GM12878 (cell line): ENCODE data around the gene TNPO2. TPM values are rescaled to one million over a fixed set of nuclear protein-coding genes. Genes with fewer than 3 reads are reported as not detected.

Source experiments
- ATF2 ChIP-seq: IDR thresholded peaks from 2 replicates; pipeline ENCODE4 v1.6.1; 2012; ENCODE audit warnings: low read length, inconsistent platforms
- CBX5 ChIP-seq: sonication (generic); IDR thresholded peaks from 2 replicates; pipeline ENCODE4 v1.6.1; 2016; ENCODE audit warnings: low read depth, moderate library complexity, mild to moderate bottlenecking, inconsistent platforms
- CREM ChIP-seq: IDR thresholded peaks from 2 replicates; pipeline ENCODE4 v1.6.1; 2014; ENCODE audit warnings: antibody characterized with exemption, low read depth
- E2F8 ChIP-seq: fragments of 450-650 bp; IDR thresholded peaks from 2 replicates; pipeline ENCODE4 v1.6.1; 2018; ENCODE audit warnings: mild to moderate bottlenecking, low read depth, moderate library complexity; ENCODE audit not compliant: partially characterized antibody
- EGR1 ChIP-seq, 2 experiments: IDR thresholded peaks; 1 replicate in 1 of 2; 2 replicates in 1 of 2; pipeline ENCODE4 v1.6.1; 2011 to 2012; ENCODE audit warnings: low read depth in 2 of 2, low read length in 2 of 2, borderline replicate concordance in 1 of 2, mild to moderate bottlenecking in 1 of 2, moderate library complexity in 1 of 2
- ESRRA ChIP-seq: IDR thresholded peaks from 2 replicates; pipeline ENCODE4 v1.6.1; 2012; ENCODE audit warnings: mild to moderate bottlenecking, low read length, improper control_type of control experiment
- FOXK2 ChIP-seq: fragments of 450-650 bp; IDR thresholded peaks from 2 replicates; pipeline ENCODE4 v1.6.1; 2017; ENCODE audit warnings: mild to moderate bottlenecking, moderate library complexity
- GATAD2B ChIP-seq: fragments of 450-650 bp; conservative IDR thresholded peaks from 2 replicates; pipeline ENCODE4 v1.6.1; 2017; ENCODE audit warnings: low read depth, mild to moderate bottlenecking, moderate library complexity
- HDAC2 ChIP-seq: fragments of 200-600 bp; sonication (generic); IDR thresholded peaks from 2 replicates; pipeline ENCODE4 v1.6.1; 2017
- HDGF ChIP-seq: fragments of 450-650 bp; IDR thresholded peaks from 2 replicates; pipeline ENCODE4 v1.6.1; 2016; ENCODE audit warnings: antibody characterized with exemption
- JUNB ChIP-seq: IDR thresholded peaks from 2 replicates; pipeline ENCODE4 v1.6.1; 2016; ENCODE audit warnings: antibody characterized with exemption, mild to moderate bottlenecking
- KAT2A ChIP-seq: conservative IDR thresholded peaks from 2 replicates; pipeline ENCODE4 v1.6.1; 2011; ENCODE audit warnings: low read depth, low read length; ENCODE audit not compliant: control insufficient read depth
- KDM1A ChIP-seq: fragments of 200-600 bp; sonication (generic); IDR thresholded peaks from 2 replicates; pipeline ENCODE4 v1.6.1; 2016; ENCODE audit warnings: borderline replicate concordance
- MEF2A ChIP-seq: IDR thresholded peaks from 2 replicates; pipeline ENCODE4 v1.6.1; 2011; ENCODE audit warnings: low read depth, mild to moderate bottlenecking, low read length, moderate library complexity; ENCODE audit not compliant: insufficient read depth
- NBN ChIP-seq: fragments of 450-650 bp; IDR thresholded peaks from 2 replicates; pipeline ENCODE4 v1.6.1; 2016
- NFYB ChIP-seq: IDR thresholded peaks from 2 replicates; pipeline ENCODE4 v1.6.1; 2011; ENCODE audit warnings: low read depth, mild to moderate bottlenecking, low read length, improper control_type of control experiment, moderate library complexity; ENCODE audit not compliant: insufficient read depth
- NR2F1 ChIP-seq: fragments of 450-650 bp; conservative IDR thresholded peaks from 2 replicates; pipeline ENCODE4 v1.6.1; 2017; ENCODE audit warnings: mild to moderate bottlenecking
- PAX8 ChIP-seq: fragments of 450-650 bp; IDR thresholded peaks from 2 replicates; pipeline ENCODE4 v1.6.1; 2017; ENCODE audit warnings: mild to moderate bottlenecking, moderate library complexity
- RAD21 ChIP-seq: IDR thresholded peaks from 2 replicates; pipeline ENCODE4 v1.6.1; 2011; ENCODE audit warnings: mild to moderate bottlenecking, low read depth, low read length, moderate library complexity; ENCODE audit not compliant: insufficient read depth
- REST ChIP-seq: IDR thresholded peaks from 2 replicates; pipeline ENCODE4 v1.6.1; 2012; ENCODE audit warnings: mild to moderate bottlenecking, low read depth, low read length
- RFX5 ChIP-seq: IDR thresholded peaks from 2 replicates; pipeline ENCODE4 v1.6.1; 2011; ENCODE audit warnings: low read depth, low read length, improper control_type of control experiment
- SMAD5 ChIP-seq: IDR thresholded peaks from 2 replicates; pipeline ENCODE4 v1.6.1; 2016; ENCODE audit warnings: antibody characterized with exemption, low read depth
- SMARCA5 ChIP-seq: fragments of 450-650 bp; IDR thresholded peaks from 2 replicates; pipeline ENCODE4 v1.6.1; 2017; ENCODE audit warnings: mild to moderate bottlenecking
- TAF1 ChIP-seq: IDR thresholded peaks from 2 replicates; pipeline ENCODE4 v1.6.1; 2011; ENCODE audit warnings: mild to moderate bottlenecking, low read depth, low read length, borderline replicate concordance
- TCF3 ChIP-seq: IDR thresholded peaks from 2 replicates; pipeline ENCODE4 v1.6.1; 2012; ENCODE audit warnings: low read depth, mild to moderate bottlenecking, low read length, borderline replicate concordance; ENCODE audit not compliant: insufficient read depth
- ZNF274 ChIP-seq: IDR thresholded peaks from one replicate; pipeline ENCODE4 v1.8.0; 2011; ENCODE audit not compliant: insufficient read length, insufficient read depth
- polyA plus RNA-seq, 11 experiments: library from polyadenylated mRNA; depleted of rRNA in 4 of 11; unstranded in 6 of 11; stranded (reverse) in 5 of 11; fragments of >200 nt; fragmentation: Nextera tagmentation in 4 of 11; fragmentation: Illumina TruSeq in 1 of 11; extraction: Ambion mirVana in 4 of 11; extraction: Trizol in 1 of 11; gene quantifications; 1 replicate in 1 of 11; 2 replicates in 10 of 11; pipeline versions ENCODE4 v1.2.1 to v1.2.3, GENCODE V29; 2011 to 2016; ENCODE audit warnings: inconsistent platforms in 2 of 11, missing spikeins in 2 of 11, low read depth in 1 of 11
- total RNA-seq, 4 experiments: library from RNA; depleted of rRNA in 3 of 4; stranded (reverse); fragments of >200 nt in 3 of 4; fragmentation: Illumina TruSeq in 1 of 4; extraction: Trizol in 1 of 4; gene quantifications; 2 replicates each; pipeline versions ENCODE4 v1.2.1 to v1.2.3, GENCODE V29; 2013 to 2021

Gene TNPO2
- total and polyA plus RNA-seq, 10 of the 15 experiments (the other 5 are each of a cell fraction or from before 2014, with no cell fraction given) = 5.5 to 99.7 (median 29.6) TPM

GRCh38 chr19:12769689-12770088, 46.0 kb upstream of the TNPO2 start (continued):
- TF ChIP-seq EGR1 (IDR thresholded peaks at IDR 0.05; ENCODE audit: borderline replicate concordance in 1 of 2, low read depth in 2 of 2, low read length in 2 of 2) = peak in 1 of 2 experiments; percentile 75; a peak in 2 of 3 replicates
- TF ChIP-seq ATF2 = no peak
- TF ChIP-seq SMARCA5 = no peak
- no peak for TF ChIP-seq FOXK2
- TF ChIP-seq KDM1A = no peak
- TF ChIP-seq ZNF274 = no peak
- no peak for TF ChIP-seq E2F8
- TF ChIP-seq PAX8 = no peak
- no peak for TF ChIP-seq RAD21
- TF ChIP-seq REST = no peak
- TF ChIP-seq HDGF = no peak
- TF ChIP-seq MEF2A = no peak
- peak; percentile 84; the same call in 1 of the 2 replicates for TF ChIP-seq TCF3
- TF ChIP-seq NBN = no peak
- no peak for TF ChIP-seq CBX5
- no peak for TF ChIP-seq KAT2A
- TF ChIP-seq NFYB = no peak
- 0 out of 2 replicates have a peak, but pooled peaks have one; percentile 32 for TF ChIP-seq GATAD2B
- TF ChIP-seq RFX5 = no peak
- no peak for TF ChIP-seq ESRRA
- TF ChIP-seq CREM = no peak
- no peak for TF ChIP-seq TAF1
- TF ChIP-seq SMAD5 = no peak
- no peak for TF ChIP-seq JUNB
- TF ChIP-seq NR2F1 = no peak
- TF ChIP-seq HDAC2 = no peak
